Activated T-cell treated with anti-CD3 and anti-CD28 coated beads for 1 hour (primary cell): ENCODE measurements around the gene RPS6KA1.
"Not testable (repeated sequence)": the region's sequence is repeated elsewhere in the genome, so short reads cannot be mapped to it uniquely, and the experiment has no call there.

Source experiments
- DNase-seq: peaks from one replicate; pipeline ENCODE4 v3.0.0-alpha.2; 2020; ENCODE audit warnings: low read depth

The RPS6KA1 gene

GRCh38 chr1:26529655-26530409 is at the start of gene RPS6KA1:
RPS6KA1 (plus strand) TSS chr1:26529761; CDS start chr1:26529921, 160 bp downstream.
- DNase-seq, result peak; percentile 54

GRCh38 chr1:26482921-26483320 is 46.6 kb upstream of the RPS6KA1 start:
- DNase-seq, result no peak

DNA sequence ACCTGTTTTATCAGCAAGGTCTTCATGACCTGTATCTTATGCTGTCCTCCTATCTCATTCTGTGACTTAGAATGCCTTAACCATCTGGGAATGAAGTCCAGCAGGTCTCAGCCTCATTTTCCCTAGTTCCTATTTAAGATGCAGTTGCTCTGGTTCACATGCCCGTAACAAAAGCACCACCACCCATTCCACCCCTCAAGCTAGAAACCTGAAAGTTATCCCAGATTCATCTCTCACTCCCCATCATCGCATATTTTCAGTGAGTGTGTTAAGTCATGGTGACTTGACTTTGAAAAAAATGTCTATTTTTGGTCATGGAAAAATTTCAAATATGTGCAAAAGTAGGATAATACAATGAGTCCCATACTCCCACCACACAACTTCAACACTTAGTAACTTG is 45.6 kb upstream of the RPS6KA1 start:
- DNase-seq, result no peak

- no peak for DNase-seq
Observed at GRCh38 chr1:26490155-26490554, 39.4 kb upstream of the RPS6KA1 start.

DNA sequence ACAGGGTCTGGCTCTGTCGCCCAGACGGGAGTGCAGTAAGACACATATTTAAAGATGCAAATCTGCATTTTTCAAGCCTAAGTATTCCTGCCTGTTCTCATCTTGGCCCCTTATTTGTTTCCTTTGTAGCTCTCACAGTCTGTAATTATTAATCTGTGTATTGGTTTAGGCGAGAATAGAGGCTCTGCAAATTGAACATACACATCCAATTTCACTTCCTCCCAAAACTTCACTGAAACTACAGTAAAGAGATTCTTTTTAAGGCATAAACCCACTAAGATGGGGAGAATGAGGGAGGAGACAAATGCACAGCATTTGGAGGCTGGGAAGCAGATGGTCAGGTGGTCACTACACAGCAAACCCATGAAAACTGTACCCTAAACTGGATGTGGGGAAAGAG is 36.3 kb upstream of the RPS6KA1 start:
- DNase-seq, result no peak

- no peak for DNase-seq
Observed at GRCh38 chr1:26493938-26494337, 35.6 kb upstream of the RPS6KA1 start.

GRCh38 chr1:26496861-26497260 is 32.7 kb upstream of the RPS6KA1 start:
- DNase-seq, result no peak

GRCh38 chr1:26498894-26499293 is 30.7 kb upstream of the RPS6KA1 start:
- DNase-seq, result no peak

- peak; percentile 91 for DNase-seq
Observed at GRCh38 chr1:26500488-26501175, 28.9 kb upstream of the RPS6KA1 start.

DNA sequence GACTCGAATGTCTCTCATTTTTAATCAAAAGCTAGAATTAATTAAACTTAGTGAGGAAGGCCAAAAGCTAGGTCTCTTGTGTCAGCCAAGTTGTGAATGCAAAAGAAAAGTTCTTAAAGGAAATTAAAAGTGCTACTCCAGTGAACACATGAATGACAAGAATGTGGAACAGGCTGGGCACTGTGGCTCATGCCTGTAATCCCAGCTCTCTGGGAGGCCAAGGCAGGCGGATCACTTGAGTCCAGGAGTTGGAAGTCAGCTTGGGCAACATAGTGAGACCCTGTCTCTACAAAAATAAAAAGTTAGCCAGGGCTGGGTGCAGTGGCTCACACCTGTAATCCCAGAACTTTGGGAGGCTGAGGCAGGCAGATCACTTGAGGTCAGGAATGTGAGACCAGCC is 18.9 kb upstream of the RPS6KA1 start:
- DNase-seq, result not testable (repeated sequence)

DNA sequence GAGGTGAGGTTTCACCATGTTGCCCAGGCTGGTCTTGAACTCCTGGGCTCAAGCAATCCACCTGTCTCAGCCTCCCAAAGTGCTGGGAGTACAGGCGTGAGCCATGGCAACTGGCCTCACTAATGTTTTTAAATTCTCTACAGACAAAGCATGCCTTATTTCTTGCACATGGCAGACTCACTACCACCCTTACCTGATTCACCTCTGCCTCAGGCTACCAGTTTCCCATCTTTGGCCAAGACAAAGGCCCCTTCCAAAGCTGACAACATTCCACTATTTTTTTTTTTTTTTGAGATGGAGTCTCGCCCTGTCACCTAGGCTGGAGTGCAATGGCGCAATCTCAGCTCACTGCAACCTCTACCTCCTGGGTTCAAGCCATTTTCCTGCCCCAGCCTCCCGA is 13.7 kb upstream of the RPS6KA1 start:
- not testable (repeated sequence) for DNase-seq

DNA sequence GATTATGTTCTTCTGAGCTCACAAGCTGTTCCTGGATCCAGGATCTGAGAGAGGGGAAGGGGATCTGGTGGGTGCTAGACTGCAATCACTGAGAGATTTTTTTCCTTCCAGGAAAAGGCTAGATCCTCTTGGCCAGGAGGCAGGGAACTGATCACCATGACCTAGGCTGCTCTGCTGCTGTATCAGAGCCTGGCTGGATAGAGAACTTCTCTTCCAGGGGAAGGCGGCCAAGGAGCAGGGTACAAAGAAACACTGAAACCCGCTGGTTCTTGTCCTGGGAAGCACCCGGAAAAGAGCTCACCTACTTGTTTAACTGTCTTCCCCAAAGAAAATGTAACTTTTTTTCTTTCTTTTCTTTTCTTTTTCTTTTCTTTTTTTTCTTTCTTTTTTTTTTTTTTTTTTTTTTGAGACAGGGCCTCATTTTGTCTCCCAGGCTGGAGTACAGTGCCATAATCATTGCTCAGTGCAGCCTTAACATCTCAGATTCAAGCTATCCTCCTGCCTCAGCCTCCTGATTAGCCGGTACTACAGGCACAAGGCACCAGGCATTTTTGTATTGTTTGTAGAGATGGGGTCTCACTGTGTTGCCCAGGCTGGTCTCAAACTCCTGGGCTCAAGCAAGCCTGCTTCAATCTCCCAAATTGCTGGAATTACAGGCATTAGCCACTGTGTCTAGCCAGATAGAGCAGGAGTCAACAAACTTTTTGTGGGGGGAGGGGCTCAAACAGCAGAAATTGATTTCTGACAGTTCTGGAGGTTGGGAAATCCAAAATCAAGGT is 12.4 kb upstream of the RPS6KA1 start:
- DNase-seq, result no peak

DNA sequence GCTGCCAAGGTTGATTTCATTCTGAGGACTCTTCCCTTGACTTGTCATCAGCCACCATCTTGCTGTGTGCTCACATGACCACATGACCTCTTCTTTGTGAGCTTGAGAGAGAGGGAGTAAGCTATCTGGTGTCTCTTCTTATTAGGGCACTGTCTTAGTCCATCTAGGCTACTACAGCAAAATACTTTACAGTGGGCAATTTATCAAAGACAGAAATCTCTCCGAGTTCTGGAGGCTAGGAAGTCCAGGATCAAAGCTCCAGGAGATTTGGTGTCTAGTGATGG is 11.9 kb upstream of the RPS6KA1 start:
- DNase-seq, result no peak

GRCh38 chr1:26518355-26518754 is 11.2 kb upstream of the RPS6KA1 start:
- no peak for DNase-seq

GRCh38 chr1:26520339-26520738 is 9.2 kb upstream of the RPS6KA1 start:
- DNase-seq, result no peak

- no peak for DNase-seq
Observed at GRCh38 chr1:26521669-26522030, 7.9 kb upstream of the RPS6KA1 start.

DNA sequence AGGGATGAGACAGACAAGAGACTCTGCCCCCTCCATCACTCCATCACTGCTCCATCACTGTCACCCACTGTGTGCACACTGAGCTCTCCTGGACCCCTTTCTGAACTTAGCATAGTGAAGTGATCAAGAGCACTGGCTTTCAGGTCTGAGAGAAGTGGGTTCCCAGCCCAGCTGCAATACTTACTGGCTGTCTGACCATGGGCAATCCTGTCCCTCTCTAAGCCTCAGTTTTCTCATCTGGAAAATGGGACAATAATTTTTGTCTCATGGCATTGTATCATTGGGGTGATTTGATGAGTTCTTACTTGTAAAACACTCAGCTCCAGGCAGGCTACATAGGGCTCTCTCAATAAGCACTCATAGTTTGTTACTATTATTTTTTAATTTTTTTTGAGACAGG is 7.5 kb upstream of the RPS6KA1 start:
- DNase-seq, result no peak

DNA sequence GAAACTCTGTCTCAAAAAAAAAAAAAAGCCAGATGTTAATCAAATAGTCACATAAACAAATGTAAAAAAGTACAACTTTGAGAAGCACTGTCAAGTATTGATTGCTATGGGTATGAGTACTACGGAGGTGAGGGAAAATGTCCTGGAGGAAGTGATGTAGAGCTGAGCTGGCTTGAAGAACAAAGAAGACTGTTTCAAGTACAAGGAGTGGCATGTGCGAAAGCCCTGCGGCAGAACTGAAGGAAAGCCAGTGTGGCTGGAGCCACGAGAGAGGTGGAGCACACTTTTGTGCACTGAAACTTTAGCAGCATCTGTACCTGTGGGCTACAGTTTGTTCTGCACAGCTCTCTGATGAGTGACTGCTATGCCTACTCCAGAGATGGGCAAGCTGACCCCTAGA is 5.4 kb upstream of the RPS6KA1 start:
- no peak for DNase-seq

DNA sequence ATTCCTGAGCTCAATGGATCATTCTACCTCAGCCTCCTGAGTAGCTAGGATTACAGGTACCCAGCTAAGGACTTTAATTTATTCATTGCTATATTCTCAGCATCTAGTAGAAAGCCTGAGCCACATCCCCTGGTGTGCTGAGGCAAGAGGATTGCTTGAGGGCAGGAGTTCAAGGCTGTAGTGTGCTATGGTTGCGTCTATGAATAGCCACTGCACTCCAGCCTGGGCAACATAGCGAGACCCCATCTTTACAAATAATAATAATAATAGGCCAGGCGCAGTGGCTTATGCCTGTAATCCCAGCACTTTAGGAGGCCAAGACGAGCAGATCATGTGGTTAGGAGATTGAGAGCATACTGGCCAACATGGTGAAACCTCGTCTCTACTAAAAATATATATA is 3.3 kb upstream of the RPS6KA1 start:
- no peak for DNase-seq

DNA sequence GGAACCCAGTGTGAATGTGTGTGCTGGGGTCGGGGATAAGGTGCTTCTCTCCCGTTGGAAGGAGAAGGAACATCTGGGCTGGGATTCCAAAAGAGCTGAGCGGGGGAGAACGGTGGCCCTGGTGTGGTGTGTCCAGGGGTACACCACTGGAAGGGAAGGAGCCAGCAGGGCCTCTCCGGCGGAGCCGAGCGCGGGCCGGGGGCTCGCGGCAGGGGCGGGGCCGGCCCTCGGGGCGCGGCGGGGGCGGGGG is 231 bp upstream of the RPS6KA1 start:
- no peak for DNase-seq

DNA sequence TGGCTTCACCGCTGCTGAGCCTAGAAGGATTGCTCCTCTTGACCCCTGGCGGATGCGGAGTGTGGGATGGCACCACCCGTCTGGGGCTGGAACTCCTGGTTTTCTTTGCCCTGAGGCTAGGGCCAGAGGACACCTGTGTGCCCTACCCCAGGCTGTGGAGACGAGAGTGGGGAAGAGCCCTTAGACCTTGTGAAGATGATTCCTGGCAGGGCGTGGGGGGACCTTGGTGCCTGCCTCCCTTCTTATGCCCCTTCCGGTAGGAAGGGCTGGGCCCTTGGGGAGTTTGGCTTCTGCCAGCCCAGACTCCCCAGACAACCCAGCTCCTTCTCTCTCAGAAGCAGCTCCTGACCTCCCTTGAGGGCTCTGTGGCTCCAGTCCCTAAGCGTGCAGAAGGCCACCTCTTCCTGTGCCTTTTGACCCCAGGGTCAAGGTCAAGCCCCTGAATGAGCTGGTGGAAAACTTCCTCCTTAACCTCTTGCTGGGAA is 891 bp downstream of the RPS6KA1 start:
- DNase-seq, result no peak

DNA sequence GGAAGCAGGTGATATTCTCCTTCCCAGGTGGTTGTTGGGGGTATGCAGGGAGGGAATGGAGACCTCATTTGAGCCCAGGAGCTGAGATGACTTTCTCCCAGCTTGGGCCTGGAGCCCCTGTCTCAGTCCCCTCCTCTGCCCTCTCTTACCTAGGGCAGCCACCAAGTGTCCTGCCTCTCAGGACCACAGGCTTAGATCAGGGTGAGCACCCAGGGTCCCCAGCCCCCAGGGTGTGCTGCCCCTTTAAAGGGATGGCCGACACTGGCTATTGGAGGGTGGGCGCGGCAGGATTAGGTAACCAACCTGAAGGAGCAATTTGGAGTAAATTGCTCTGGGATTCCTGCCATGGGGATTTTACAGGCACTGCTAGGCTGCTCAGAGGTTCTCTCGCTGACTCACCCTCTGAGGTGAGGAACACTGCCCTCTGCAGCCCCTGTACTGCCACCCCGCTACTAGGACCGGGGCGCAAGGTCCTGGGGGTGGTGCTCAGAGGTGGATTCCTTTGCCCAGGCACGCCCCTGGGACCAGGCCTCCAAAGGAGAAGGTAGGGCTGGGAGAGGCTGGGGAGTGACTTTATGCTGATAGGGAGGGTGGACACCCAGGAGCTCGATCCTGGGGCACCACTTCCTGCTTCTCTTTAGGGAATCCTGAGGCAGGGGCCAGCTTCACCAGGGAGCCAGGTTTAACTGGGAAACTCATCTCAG is 1.5 kb downstream of the RPS6KA1 start:
- no peak for DNase-seq

- DNase-seq, result no peak
Observed at GRCh38 chr1:26531651-26532131, 2.1 kb downstream of the RPS6KA1 start.
